Measurements from ENCODE around the gene CEP120. TPM values are rescaled to one million over a fixed set of nuclear protein-coding genes. Genes with fewer than 3 reads are reported as not detected.
"Not testable (repeated sequence)": the region's sequence is repeated elsewhere in the genome, so short reads cannot be mapped to it uniquely, and the experiment has no call there.

Gene CEP120
- total RNA-seq: 1 to 10 TPM; 3.9 to 7.8 (median 7.6) TPM

DNA sequence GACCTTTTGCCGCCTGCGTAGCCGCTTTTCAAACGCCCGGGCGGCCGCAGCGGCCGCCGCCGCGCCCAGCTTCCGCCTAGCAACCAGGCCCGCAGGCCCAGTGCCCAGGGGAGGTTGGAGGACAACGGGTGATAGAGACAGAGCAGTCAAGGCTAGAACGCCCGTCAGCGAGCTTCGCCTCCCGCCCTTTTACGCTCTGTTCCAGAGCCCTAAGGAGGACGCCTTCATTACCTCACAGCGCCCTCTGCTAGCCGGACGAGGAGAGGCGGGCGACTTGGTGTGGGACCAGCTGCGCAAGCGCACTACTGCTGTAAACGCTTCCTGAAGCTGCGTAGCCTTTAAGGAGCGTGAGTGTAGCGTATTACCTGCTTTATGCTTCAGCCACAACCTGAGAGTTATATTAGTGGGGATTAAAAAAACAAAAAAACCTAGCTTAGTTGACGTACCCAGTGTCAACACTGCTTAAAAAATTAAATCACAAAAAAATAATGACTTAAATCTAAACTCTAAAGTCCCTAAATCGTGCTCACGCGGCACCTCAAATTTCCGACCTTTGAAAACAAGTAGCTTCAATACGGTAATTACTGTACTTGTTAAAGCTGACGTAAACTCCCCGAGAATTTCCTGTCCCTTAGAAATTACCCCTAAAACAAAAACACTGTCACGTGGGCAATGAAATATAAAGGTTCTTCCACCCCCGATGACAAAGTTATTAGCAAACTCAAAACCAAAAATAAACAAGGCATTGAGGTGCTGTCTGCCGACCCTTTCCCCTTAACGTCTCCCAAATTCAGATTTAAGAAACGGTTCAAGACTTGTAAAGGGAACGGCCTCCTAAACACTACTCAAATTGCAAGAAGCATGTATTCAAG is at the start of gene CEP120:
Gene CEP120 (minus strand): TSS at position 126 of the 872 bp plus-strand sequence. CDS start 405 bp downstream, outside the sequence.
- peak within 1 kb of the TSS; percentile 86 to 91 (median 87) for H3K27ac ChIP-seq
- TF ChIP-seq POLR2A (IDR thresholded peaks at IDR 0.05) (peak; percentile 48 to 67), CTCF (IDR thresholded peaks at IDR 0.05 in 4 of 5, conservative IDR thresholded peaks at IDR 0.05 in 1 of 5) (peak in 4 of 5 experiments; percentile 52 to 78 (median 70))
- H3K4me3 ChIP-seq: peak within 1 kb of the TSS; percentile 81 to 98 (median 89)
- DNase-seq (peak; percentile 97 to 99), ATAC-seq (peak; percentile 98 to 99)
- peaks cover 9 to 11% of the 10 kb centered on the region in 2 donors for H3K4me1 ChIP-seq
- H3K27me3 ChIP-seq: no peaks in the 10 kb centered on the region
- in situ Hi-C loops (cut with MboI; ENCODE audit: low sequenced_read_pairs in 4 of 4): loop anchor here in 3 of 4 donors (5.0 to 25.0 kb wide), 3 partner anchors 91 to 189 kb away; partner anchors contain the start of gene CSNK1G3 (in 2 of the 3)
- H3K36me3 ChIP-seq: no peaks in the 10 kb centered on the region
- intact Hi-C loops (cut with DNase I; ENCODE audit: low total_unique reads): loop anchor here (1.0 to 5.0 kb wide), 4 partner anchors 89 to 651 kb away; partner anchors contain the start of genes CSNK1G3 and PPIC
- no peaks in the 10 kb centered on the region for H3K9me3 ChIP-seq

DNA sequence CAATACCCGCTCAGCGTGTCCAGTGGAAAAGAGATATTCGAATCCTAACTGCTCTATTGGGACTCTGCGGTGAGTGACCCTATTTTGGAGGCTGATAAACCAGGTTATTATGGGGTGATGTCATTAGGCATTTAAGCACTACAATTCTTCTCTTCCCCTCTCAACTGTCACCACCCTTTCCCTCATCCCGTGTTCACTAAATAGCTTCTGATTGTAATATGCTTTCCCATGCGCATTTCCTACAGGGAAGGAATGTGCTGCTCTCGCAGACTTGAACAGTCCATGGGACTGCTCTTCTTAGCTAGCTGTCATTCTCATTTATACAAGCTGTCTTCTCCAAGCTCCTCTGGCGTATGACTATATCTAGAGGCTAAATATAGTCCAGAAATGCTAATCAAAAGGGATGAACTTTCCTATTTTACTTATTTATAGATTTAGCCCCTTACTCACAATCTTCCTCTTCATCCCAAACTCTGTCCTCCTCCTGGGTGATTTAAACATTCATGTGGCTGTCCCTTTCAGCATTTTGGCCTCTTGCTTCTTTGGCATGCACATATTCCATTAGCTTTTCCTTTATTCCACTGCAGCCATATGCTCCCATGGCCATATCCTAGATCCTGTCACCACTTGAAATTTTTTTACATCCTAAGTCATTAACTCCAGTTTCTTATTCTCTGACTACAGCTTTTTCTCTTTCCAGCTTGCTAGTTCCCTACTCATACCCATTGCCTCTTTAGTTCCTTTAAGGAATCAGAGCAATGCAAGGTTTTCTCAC is 49.1 kb upstream of the CEP120 start:
- no peak for DNase-seq
- intact Hi-C loops (cut with DNase I; ENCODE audit: low total_unique reads): no loop called here
- Histone ChIP-seq H3K4me1 (no peaks in the 10 kb centered on the region), H3K27ac (no peak overlapping the region), H3K36me3 (no peaks in the 10 kb centered on the region), H3K27me3 (no peaks in the 10 kb centered on the region), H3K4me3 (no peak overlapping the region), H3K9me3 (no peaks in the 10 kb centered on the region)
- no peak for TF ChIP-seq POLR2A (IDR thresholded peaks at IDR 0.05)
- no peak for TF ChIP-seq CTCF (IDR thresholded peaks at IDR 0.05 in 4 of 5, conservative IDR thresholded peaks at IDR 0.05 in 1 of 5)
- in situ Hi-C loops (cut with MboI; ENCODE audit: low sequenced_read_pairs in 4 of 4): no loop called here
- no peak for ATAC-seq

DNA sequence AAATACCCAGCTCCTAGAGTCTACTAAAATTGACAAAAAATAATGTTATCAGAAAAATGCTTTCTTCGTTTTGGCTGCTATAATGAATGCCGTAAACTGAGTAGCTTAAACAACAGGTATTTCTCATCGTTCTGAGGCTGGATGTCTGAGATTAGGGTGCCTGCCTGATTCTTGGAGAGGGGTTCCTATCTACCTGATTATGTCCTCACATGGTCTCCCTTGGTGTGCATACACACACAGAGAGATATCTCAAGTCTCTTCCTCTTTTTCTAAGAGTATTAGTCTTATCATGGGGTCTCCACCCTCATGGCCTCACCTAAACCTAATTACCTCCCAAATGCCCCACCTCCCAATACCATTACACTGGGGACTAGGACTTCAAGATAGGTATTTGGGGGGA is 48.2 kb upstream of the CEP120 start:
- no peak overlapping the region for H3K4me3 ChIP-seq
- DNase-seq (no peak), ATAC-seq (no peak)
- in situ Hi-C loops (cut with MboI; ENCODE audit: low sequenced_read_pairs in 4 of 4): no loop called here
- H3K4me1 ChIP-seq: no peaks in the 10 kb centered on the region
- H3K27ac ChIP-seq: no peak overlapping the region
- no peaks in the 10 kb centered on the region for H3K27me3 ChIP-seq
- TF ChIP-seq POLR2A (IDR thresholded peaks at IDR 0.05): no peak
- no peak for TF ChIP-seq CTCF (IDR thresholded peaks at IDR 0.05 in 4 of 5, conservative IDR thresholded peaks at IDR 0.05 in 1 of 5)
- no peaks in the 10 kb centered on the region for H3K36me3 ChIP-seq
- H3K9me3 ChIP-seq: no peaks in the 10 kb centered on the region
- intact Hi-C loops (cut with DNase I; ENCODE audit: low total_unique reads): no loop called here

- in situ Hi-C loops (cut with MboI; ENCODE audit: low sequenced_read_pairs in 4 of 4); H3K4me3 ChIP-seq; H3K27me3 ChIP-seq; H3K36me3 ChIP-seq; H3K27ac ChIP-seq; H3K4me1 ChIP-seq; ATAC-seq; DNase-seq; H3K9me3 ChIP-seq; intact Hi-C loops (cut with DNase I; ENCODE audit: low total_unique reads): not testable (repeated sequence)
Observed at GRCh38 chr5:123466839-123467238, 43.6 kb upstream of the CEP120 start.

DNA sequence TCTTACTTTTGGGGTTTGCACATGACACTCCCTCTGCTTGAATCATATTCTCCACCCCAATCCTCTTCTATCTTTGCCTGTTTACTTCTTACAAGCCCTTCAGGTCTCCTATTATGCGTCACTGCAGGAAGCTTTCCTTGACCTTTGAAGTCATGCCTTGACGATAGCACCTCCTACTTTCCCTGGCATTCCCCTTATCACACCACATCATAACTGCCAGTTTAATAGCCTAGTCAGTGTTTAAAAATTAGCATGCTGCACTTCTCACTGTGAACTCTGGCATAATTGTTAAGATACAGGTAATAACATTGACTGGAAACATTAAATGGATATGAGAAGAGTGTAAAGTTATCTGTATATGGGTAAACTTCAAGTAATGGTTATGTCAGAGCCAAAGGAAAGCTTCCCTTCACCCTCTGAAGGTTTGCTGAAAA is 37.1 kb upstream of the CEP120 start:
- Histone ChIP-seq H3K4me3 (no peak overlapping the region), H3K27ac (no peak overlapping the region), H3K9me3 (no peaks in the 10 kb centered on the region), H3K4me1 (no peaks in the 10 kb centered on the region), H3K27me3 (no peaks in the 10 kb centered on the region), H3K36me3 (no peaks in the 10 kb centered on the region)
- in situ Hi-C loops (cut with MboI; ENCODE audit: low sequenced_read_pairs in 4 of 4): no loop called here
- intact Hi-C loops (cut with DNase I; ENCODE audit: low total_unique reads): no loop called here
- TF ChIP-seq CTCF (IDR thresholded peaks at IDR 0.05 in 4 of 5, conservative IDR thresholded peaks at IDR 0.05 in 1 of 5) (no peak), POLR2A (IDR thresholded peaks at IDR 0.05) (no peak)
- DNase-seq: no peak
- ATAC-seq: no peak

DNA sequence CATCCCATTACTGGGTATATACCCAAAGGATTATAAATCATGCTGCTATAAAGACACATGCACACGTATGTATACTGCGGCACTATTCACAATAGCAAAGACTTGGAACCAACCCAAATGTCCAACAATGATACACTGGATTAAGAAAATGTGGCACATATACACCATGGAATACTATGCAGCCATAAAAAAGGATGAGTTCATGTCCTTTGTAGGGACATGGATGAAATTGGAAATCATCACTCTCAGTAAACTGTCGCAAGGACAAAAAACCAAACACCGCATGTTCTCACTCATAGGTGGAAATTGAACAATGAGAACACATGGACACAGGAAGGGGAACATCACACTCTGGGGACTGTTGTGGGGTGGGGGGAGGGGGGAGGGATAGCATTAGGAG is 35.8 kb upstream of the CEP120 start:
- H3K4me1 ChIP-seq; H3K27ac ChIP-seq; H3K9me3 ChIP-seq; in situ Hi-C loops (cut with MboI; ENCODE audit: low sequenced_read_pairs in 4 of 4); H3K36me3 ChIP-seq; H3K4me3 ChIP-seq; DNase-seq; ATAC-seq; H3K27me3 ChIP-seq; intact Hi-C loops (cut with DNase I; ENCODE audit: low total_unique reads): not testable (repeated sequence)

Measured in gastrocnemius medialis (tissue), 4 donors.